ENCODE measurements around the gene MTSS2. TPM values are rescaled to one million over a fixed set of nuclear protein-coding genes. Genes with fewer than 3 reads are reported as not detected.

MTSS2 gene
- total RNA-seq, 1 donor from 2014 or later, result 57.1 TPM

DNA sequence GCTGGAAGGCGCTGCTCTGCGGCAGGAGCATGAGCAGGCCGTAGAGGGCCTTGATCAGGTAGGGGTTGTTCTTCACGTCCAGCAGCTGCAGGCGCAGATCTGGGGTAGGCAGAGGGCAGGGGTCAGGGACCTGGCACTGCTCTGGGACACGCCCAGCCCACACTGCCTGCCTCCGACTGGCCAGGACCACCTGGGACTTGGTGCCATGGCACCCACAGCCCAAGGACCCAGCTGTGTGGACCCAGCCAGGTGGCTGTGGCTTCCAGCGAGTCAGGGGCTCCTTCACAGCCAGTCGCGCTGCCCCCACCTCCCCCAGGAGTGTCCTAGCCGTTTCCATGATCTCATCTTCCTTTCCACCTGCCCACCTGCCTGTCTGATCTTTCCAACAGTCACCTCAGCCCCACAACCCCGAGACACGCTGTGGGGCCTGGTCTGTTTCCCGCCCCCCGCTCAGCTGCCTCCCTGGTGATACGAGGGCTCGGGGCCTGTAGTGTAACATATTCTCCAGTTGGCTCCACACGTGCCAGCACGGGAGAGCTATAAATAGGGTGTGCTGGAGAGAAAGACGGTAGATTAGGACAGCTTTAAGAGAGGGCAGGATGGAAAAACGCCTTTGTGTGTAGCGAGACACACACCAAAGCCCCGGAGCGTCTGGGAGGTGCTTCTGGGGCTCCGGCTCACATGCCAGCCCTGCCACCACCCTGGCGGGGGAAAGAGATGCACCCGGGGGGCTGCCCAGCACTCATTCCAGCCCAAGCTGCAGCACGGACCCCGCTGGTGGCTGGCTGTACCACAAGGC, 7.2 kb upstream of the MTSS2 start:
- Mint-ChIP-seq H3K4me1 (ENCODE audit: low read depth) (peaks cover 1% of the 10 kb centered on the region), H3K36me3 (ENCODE audit: insufficient read depth) (peaks cover 2% of the 10 kb centered on the region), H3K4me3 (ENCODE audit: low read depth) (no peak overlapping the region), H3K27ac (peak overlapping the region; percentile 38), H3K27me3 (no peaks in the 10 kb centered on the region), H3K9me3 (ENCODE audit: low read depth) (no peaks in the 10 kb centered on the region)
- TF ChIP-seq, protein P1, sequence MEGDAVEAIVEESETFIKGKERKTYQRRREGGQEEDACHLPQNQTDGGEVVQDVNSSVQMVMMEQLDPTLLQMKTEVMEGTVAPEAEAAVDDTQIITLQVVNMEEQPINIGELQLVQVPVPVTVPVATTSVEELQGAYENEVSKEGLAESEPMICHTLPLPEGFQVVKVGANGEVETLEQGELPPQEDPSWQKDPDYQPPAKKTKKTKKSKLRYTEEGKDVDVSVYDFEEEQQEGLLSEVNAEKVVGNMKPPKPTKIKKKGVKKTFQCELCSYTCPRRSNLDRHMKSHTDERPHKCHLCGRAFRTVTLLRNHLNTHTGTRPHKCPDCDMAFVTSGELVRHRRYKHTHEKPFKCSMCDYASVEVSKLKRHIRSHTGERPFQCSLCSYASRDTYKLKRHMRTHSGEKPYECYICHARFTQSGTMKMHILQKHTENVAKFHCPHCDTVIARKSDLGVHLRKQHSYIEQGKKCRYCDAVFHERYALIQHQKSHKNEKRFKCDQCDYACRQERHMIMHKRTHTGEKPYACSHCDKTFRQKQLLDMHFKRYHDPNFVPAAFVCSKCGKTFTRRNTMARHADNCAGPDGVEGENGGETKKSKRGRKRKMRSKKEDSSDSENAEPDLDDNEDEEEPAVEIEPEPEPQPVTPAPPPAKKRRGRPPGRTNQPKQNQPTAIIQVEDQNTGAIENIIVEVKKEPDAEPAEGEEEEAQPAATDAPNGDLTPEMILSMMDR (IDR thresholded peaks at IDR 0.05; ENCODE audit: unreplicated experiment), result no peak
- no peak for DNase-seq (ENCODE audit: low spot score, unreplicated experiment)

DNA sequence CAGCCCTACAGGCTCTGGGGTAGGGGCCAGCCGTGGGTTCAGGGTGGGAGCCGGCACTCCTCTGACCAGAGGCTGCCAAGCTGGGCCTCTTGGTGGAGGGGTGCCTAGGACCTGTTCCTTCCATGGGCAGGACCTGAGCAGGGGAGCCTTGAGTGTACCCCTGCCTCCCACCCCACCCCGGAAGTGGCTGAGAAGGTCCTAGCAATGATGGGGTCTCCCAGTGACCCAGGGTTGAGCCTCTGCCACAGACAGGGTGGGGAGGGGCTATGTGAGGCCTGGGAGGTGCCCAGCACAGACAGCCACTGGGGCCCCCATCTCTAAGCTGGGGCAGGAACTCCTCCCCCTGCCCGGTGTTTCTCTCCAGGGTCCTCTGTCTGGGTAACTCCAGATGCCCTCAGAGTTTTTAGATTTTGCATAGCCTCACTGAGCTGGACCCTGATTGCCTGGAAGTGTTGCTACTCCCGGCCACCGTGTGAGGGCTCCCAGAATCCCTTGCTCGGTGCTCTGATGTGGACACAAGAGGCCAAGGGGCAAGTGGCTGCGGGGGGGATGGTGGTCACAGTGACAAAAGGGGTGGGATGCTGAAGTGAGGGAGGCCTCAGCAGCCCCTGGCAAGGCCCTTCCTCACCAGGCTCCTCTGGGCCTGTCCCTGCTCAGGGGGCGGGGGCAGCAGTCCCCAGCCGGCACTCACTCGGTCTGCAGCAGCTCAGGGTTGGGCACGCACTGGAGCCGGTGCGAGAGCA, 6.4 kb upstream of the MTSS2 start:
- Mint-ChIP-seq H3K27me3 (no peaks in the 10 kb centered on the region), H3K4me3 (ENCODE audit: low read depth) (no peak overlapping the region), H3K4me1 (ENCODE audit: low read depth) (peaks cover 1% of the 10 kb centered on the region), H3K36me3 (ENCODE audit: insufficient read depth) (peaks cover 2% of the 10 kb centered on the region), H3K27ac (no peak overlapping the region), H3K9me3 (ENCODE audit: low read depth) (no peaks in the 10 kb centered on the region)
- DNase-seq (ENCODE audit: low spot score, unreplicated experiment), result no peak
- TF ChIP-seq, protein P1 (IDR thresholded peaks at IDR 0.05; ENCODE audit: unreplicated experiment), result no peak

DNA sequence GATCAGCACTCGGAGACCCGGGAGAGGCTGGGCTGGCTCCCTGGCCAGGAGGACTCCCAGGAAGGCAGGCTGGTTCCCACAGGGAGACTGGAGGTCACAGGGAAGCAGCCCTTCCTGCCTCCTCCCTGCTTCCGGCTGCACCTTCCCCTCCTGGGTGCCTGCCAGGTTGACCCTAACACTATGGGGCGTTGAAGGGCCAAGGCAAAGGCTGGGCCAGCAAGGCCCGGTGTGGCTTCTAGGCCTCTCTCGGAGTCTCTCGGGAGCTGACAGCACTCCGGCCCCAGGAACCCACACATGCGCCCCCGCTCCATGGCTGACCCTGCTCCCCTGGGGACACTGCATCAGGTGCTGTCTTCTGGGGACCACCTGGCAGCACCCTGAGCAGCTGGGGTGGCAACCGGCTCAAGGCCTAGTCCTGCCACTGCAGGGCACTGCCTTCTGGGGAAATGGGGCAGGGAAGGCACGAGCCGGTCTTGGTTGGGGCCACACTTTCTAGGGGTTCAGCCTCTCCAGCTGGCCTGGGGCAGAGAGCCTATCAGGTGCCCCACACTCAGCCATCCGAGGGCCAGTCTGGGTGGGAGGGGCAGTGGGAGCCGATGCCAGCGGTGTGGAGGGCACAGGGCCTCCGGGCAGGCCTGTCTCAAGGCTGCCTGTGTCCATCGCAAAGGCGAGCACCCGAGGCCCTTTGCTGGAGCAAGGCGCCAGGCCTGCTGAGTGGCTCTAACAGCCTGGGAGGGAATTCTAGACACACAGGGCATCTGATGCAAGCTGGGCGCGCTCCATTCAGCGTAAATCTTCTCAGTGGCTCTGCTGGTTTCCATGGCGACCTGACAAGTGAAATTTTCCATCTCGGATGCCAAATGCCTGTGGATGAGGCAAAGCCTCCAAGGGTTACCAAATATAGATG, 5.6 kb upstream of the MTSS2 start:
- TF ChIP-seq, protein P1 (IDR thresholded peaks at IDR 0.05; ENCODE audit: unreplicated experiment), result no peak
- H3K27ac Mint-ChIP-seq, result no peak overlapping the region
- H3K27me3 Mint-ChIP-seq, result no peaks in the 10 kb centered on the region
- H3K36me3 Mint-ChIP-seq (ENCODE audit: insufficient read depth), result peaks cover 2% of the 10 kb centered on the region
- peaks cover 6% of the 10 kb centered on the region for H3K4me1 Mint-ChIP-seq (ENCODE audit: low read depth)
- DNase-seq (ENCODE audit: low spot score, unreplicated experiment), result no peak
- no peaks in the 10 kb centered on the region for H3K9me3 Mint-ChIP-seq (ENCODE audit: low read depth)
- H3K4me3 Mint-ChIP-seq (ENCODE audit: low read depth), result no peak overlapping the region

DNA sequence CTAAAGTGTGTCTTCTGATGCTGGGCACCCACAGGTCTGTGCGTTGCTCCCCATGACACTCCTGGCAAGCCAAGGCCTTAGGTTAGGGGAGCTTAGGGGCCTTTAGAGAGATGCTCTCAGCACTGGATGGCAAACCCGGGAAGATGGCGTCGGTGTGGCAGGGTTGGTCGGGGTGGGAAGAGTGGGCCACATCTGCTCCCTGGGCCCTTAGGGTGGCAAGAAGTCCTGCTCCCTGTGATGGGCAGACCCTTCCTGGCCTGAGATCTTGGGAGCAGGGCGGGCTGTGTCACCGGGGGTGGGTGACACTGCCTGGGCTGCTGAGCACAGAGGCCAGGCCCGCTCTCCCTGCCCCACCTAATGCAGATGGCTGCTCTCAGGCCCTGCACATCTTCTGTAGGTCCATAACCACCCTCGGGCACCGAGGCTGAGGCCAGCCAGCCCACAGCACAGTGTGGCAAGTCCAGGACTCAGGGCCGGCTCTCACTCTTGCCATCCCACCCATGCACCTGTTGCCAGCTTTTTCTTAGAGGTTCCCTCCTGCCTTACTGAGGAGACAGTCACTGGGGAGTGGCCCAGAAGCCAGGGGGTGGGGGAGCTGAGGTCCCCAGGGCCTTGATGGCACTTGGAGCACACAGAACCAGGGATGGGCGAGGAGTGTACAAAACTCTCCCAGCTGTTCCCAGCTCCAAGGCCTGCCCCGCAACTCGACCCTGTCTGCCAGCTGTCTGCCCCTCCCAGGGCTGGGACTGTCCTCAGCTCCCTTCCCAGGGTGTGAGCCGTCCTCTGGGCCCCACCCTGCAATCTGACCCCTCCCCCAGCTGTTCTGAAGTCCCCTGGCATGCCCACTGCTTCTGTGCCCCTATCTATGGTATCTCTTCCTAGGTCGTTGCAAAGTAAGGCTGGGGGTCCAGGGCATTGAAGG, 4.4 kb upstream of the MTSS2 start:
- Mint-ChIP-seq H3K4me3 (ENCODE audit: low read depth) (no peak overlapping the region), H3K36me3 (ENCODE audit: insufficient read depth) (peaks cover under 1% of the 10 kb centered on the region), H3K9me3 (ENCODE audit: low read depth) (no peaks in the 10 kb centered on the region), H3K27me3 (no peaks in the 10 kb centered on the region), H3K27ac (no peak overlapping the region), H3K4me1 (ENCODE audit: low read depth) (peaks cover 7% of the 10 kb centered on the region)
- TF ChIP-seq, protein P1 (IDR thresholded peaks at IDR 0.05; ENCODE audit: unreplicated experiment), result no peak
- no peak for DNase-seq (ENCODE audit: low spot score, unreplicated experiment)

All from progenitor cell of endocrine pancreas (in vitro differentiated cells).